ENCODE data around the gene B4GALT3.

The B4GALT3 gene

GRCh38 chr1:161171696-161172095, 5.6 kb downstream of the B4GALT3 start:
- Histone ChIP-seq H3K4me3 (ENCODE audit: extremely low read depth, insufficient read depth, low read length, poor library complexity, severe bottlenecking) (no peak overlapping the region), H3K27ac (ENCODE audit: low read depth, low read length, severe bottlenecking) (no peak overlapping the region), H3K9me3 (ENCODE audit: control insufficient read depth, low read length) (no peaks in the 10 kb centered on the region), H3K4me1 (ENCODE audit: control insufficient read depth, insufficient read depth, low read length, poor library complexity, severe bottlenecking) (peaks cover 6% of the 10 kb centered on the region), H3K36me3 (ENCODE audit: control insufficient read depth, insufficient read depth, low read length) (peaks cover 70% of the 10 kb centered on the region)
- WGBS, 2 experiments (ENCODE audit: insufficient coverage in 2 of 2), result 92 to 93% methylated on average over 10 to 11 of the region's 12 CpGs

GRCh38 chr1:161171191-161171590, 6.1 kb downstream of the B4GALT3 start:
- WGBS, 2 experiments (ENCODE audit: insufficient coverage in 2 of 2), result 80 to 89% methylated on average over 1 to 2 of the region's 5 CpGs
- Histone ChIP-seq H3K36me3 (ENCODE audit: control insufficient read depth, insufficient read depth, low read length) (peaks cover 70% of the 10 kb centered on the region), H3K27ac (ENCODE audit: low read depth, low read length, severe bottlenecking) (no peak overlapping the region), H3K9me3 (ENCODE audit: control insufficient read depth, low read length) (no peaks in the 10 kb centered on the region), H3K4me3 (ENCODE audit: extremely low read depth, insufficient read depth, low read length, poor library complexity, severe bottlenecking) (no peak overlapping the region), H3K4me1 (ENCODE audit: control insufficient read depth, insufficient read depth, low read length, poor library complexity, severe bottlenecking) (peaks cover 2% of the 10 kb centered on the region)

- 90 to 94% methylated on average over 7 of the region's 9 CpGs for WGBS, 2 experiments (ENCODE audit: insufficient coverage in 2 of 2)
- Histone ChIP-seq H3K4me1 (ENCODE audit: control insufficient read depth, insufficient read depth, low read length, poor library complexity, severe bottlenecking) (peaks cover 7% of the 10 kb centered on the region), H3K36me3 (ENCODE audit: control insufficient read depth, insufficient read depth, low read length) (peaks cover 56% of the 10 kb centered on the region), H3K9me3 (ENCODE audit: control insufficient read depth, low read length) (no peaks in the 10 kb centered on the region), H3K4me3 (ENCODE audit: extremely low read depth, insufficient read depth, low read length, poor library complexity, severe bottlenecking) (no peak overlapping the region), H3K27ac (ENCODE audit: low read depth, low read length, severe bottlenecking) (no peak overlapping the region)
Measured at GRCh38 chr1:161168906-161169305, 8.4 kb downstream of the B4GALT3 start.

DNA sequence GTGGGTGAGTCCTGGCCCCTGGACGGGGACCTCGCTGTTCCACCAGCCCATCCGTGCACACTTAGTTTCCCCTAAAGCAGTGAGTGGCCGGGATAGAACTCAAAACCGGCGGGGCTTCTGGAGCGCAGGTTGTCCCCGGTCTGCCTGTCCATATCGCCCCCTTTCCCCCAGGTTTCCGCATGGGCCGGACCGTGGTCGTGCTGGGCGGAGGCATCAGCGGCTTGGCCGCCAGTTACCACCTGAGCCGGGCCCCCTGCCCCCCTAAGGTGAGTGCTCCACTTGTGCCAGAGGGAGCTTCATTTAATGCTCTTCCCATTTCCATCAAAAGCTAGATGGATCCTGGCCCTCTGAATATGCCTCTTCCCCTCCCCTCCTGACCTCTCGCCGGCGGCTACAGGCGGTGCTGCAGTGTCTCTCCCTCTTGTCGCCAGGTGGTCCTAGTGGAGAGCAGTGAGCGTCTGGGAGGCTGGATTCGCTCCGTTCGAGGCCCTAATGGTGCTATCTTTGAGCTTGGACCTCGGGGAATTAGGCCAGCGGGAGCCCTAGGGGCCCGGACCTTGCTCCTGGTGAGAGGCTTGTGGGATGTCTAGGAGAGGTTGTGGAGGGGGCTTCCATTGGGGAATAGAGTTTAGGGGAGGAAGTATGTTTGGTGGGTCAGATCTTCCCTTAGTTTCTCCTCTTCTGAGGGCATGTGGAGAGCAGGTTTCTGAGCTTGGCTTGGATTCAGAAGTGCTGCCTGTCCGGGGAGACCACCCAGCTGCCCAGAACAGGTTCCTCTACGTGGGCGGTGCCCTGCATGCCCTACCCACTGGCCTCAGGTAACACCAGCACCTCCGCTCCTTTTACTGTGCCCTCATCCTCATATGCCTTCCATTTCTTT, 10.4 kb downstream of the B4GALT3 start:
- Histone ChIP-seq H3K27ac (ENCODE audit: low read depth, low read length, severe bottlenecking) (peak overlapping the region; percentile 23), H3K4me1 (ENCODE audit: control insufficient read depth, insufficient read depth, low read length, poor library complexity, severe bottlenecking) (peaks cover 7% of the 10 kb centered on the region), H3K9me3 (ENCODE audit: control insufficient read depth, low read length) (no peaks in the 10 kb centered on the region), H3K36me3 (ENCODE audit: control insufficient read depth, insufficient read depth, low read length) (peaks cover 54% of the 10 kb centered on the region), H3K4me3 (ENCODE audit: extremely low read depth, insufficient read depth, low read length, poor library complexity, severe bottlenecking) (peak overlapping the region; percentile 87)
- WGBS, 2 experiments (ENCODE audit: insufficient coverage in 2 of 2), result 9 to 11% methylated on average over 25 to 27 of the region's 33 CpGs

GRCh38 chr1:161165742-161166668, 11.3 kb downstream of the B4GALT3 start, which contains the start of gene PPOX:
Gene PPOX, plus strand, starts transcription at chr1:161166426. Its CDS starts 422 bp downstream, at chr1:161166848.
- WGBS, 2 experiments (ENCODE audit: insufficient coverage in 2 of 2), result 1% methylated on average over 39 to 43 of the region's 54 CpGs
- Histone ChIP-seq H3K4me3 (ENCODE audit: extremely low read depth, insufficient read depth, low read length, poor library complexity, severe bottlenecking) (peak within 1 kb of the TSS; percentile 87), H3K4me1 (ENCODE audit: control insufficient read depth, insufficient read depth, low read length, poor library complexity, severe bottlenecking) (peaks cover 7% of the 10 kb centered on the region), H3K36me3 (ENCODE audit: control insufficient read depth, insufficient read depth, low read length) (peaks cover 53% of the 10 kb centered on the region), H3K9me3 (ENCODE audit: control insufficient read depth, low read length) (no peaks in the 10 kb centered on the region), H3K27ac (ENCODE audit: low read depth, low read length, severe bottlenecking) (peak within 1 kb of the TSS; percentile 96)

DNA sequence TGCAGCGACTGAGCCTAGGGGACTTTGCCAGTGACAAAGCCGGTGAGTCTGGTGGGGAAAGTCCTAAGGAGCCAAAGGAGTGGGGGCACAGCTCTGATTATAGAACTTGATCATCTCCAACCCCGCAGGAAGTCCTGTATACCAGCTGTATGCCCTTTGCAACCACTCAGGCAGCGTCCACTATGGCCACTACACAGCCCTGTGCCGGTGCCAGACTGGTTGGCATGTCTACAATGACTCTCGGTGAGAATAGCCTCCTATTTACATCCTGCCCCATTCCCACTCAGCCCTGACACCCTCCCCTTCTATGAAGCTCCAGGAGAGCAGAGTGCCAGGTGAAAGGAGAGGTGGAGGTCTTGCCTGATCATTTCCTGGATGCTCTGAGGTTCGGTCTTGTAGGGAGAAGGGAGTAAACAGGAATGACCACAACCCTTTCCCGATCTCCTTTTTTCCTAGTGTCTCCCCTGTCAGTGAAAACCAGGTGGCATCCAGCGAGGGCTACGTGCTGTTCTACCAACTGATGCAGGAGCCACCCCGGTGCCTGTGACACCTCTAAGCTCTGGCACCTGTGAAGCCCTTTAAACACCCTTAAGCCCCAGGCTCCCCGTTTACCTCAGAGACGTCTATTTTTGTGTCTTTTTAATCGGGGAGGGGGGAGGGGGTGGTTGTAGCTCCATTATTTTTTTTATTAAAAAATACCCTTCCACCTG, 12.3 kb downstream of the B4GALT3 start:
- H3K36me3 ChIP-seq (ENCODE audit: control insufficient read depth, insufficient read depth, low read length), result peaks cover 50% of the 10 kb centered on the region
- no peaks in the 10 kb centered on the region for H3K9me3 ChIP-seq (ENCODE audit: control insufficient read depth, low read length)
- H3K27ac ChIP-seq (ENCODE audit: low read depth, low read length, severe bottlenecking), result peak overlapping the region; percentile 96
- H3K4me3 ChIP-seq (ENCODE audit: extremely low read depth, insufficient read depth, low read length, poor library complexity, severe bottlenecking), result peak overlapping the region; percentile 87
- peaks cover 10% of the 10 kb centered on the region for H3K4me1 ChIP-seq (ENCODE audit: control insufficient read depth, insufficient read depth, low read length, poor library complexity, severe bottlenecking)
- WGBS, 2 experiments (ENCODE audit: insufficient coverage in 2 of 2), result 96% methylated on average over 8 to 10 of the region's 14 CpGs

GRCh38 chr1:161163793-161164192, 13.5 kb downstream of the B4GALT3 start:
- H3K36me3 ChIP-seq (ENCODE audit: control insufficient read depth, insufficient read depth, low read length), result peaks cover 42% of the 10 kb centered on the region
- H3K4me3 ChIP-seq (ENCODE audit: extremely low read depth, insufficient read depth, low read length, poor library complexity, severe bottlenecking), result no peak overlapping the region
- 60 to 98% methylated on average over 1 to 5 of the region's 5 CpGs for WGBS, 2 experiments (ENCODE audit: insufficient coverage in 2 of 2)
- peaks cover 11% of the 10 kb centered on the region for H3K4me1 ChIP-seq (ENCODE audit: control insufficient read depth, insufficient read depth, low read length, poor library complexity, severe bottlenecking)
- H3K27ac ChIP-seq (ENCODE audit: low read depth, low read length, severe bottlenecking), result no peak overlapping the region
- H3K9me3 ChIP-seq (ENCODE audit: control insufficient read depth, low read length), result no peaks in the 10 kb centered on the region

GRCh38 chr1:161162806-161163205, 14.5 kb downstream of the B4GALT3 start:
- 100% methylated on average over 6 to 8 of the region's 10 CpGs for WGBS, 2 experiments (ENCODE audit: insufficient coverage in 2 of 2)
- H3K4me3 ChIP-seq (ENCODE audit: extremely low read depth, insufficient read depth, low read length, poor library complexity, severe bottlenecking), result no peak overlapping the region
- no peaks in the 10 kb centered on the region for H3K9me3 ChIP-seq (ENCODE audit: control insufficient read depth, low read length)
- peaks cover 11% of the 10 kb centered on the region for H3K4me1 ChIP-seq (ENCODE audit: control insufficient read depth, insufficient read depth, low read length, poor library complexity, severe bottlenecking)
- H3K36me3 ChIP-seq (ENCODE audit: control insufficient read depth, insufficient read depth, low read length), result peaks cover 48% of the 10 kb centered on the region
- no peak overlapping the region for H3K27ac ChIP-seq (ENCODE audit: low read depth, low read length, severe bottlenecking)

DNA sequence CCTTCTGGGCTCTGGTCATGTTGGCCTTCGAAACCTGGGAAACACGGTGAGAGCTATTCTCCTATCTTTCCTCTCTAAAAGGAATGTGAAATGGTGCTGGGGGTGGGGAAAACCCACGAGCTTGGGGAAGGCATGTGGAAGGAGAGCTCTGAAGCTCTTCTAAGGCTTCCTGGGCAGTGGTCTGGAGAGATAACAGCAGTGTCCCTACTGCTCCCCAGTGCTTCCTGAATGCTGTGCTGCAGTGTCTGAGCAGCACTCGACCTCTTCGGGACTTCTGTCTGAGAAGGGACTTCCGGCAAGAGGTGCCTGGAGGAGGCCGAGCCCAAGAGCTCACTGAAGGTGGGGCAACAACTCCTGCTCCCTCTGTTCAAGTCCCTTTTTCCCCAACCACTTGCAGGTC, 15.3 kb downstream of the B4GALT3 start:
- no peak overlapping the region for H3K4me3 ChIP-seq (ENCODE audit: extremely low read depth, insufficient read depth, low read length, poor library complexity, severe bottlenecking)
- H3K4me1 ChIP-seq (ENCODE audit: control insufficient read depth, insufficient read depth, low read length, poor library complexity, severe bottlenecking), result peaks cover 11% of the 10 kb centered on the region
- H3K9me3 ChIP-seq (ENCODE audit: control insufficient read depth, low read length), result no peaks in the 10 kb centered on the region
- H3K27ac ChIP-seq (ENCODE audit: low read depth, low read length, severe bottlenecking), result peak overlapping the region; percentile 31
- WGBS, 2 experiments (ENCODE audit: insufficient coverage in 2 of 2), result 88 to 90% methylated on average over 4 to 5 of the region's 7 CpGs
- H3K36me3 ChIP-seq (ENCODE audit: control insufficient read depth, insufficient read depth, low read length), result peaks cover 55% of the 10 kb centered on the region

GRCh38 chr1:161161652-161162051, 15.7 kb downstream of the B4GALT3 start:
- peaks cover 59% of the 10 kb centered on the region for H3K36me3 ChIP-seq (ENCODE audit: control insufficient read depth, insufficient read depth, low read length)
- H3K27ac ChIP-seq (ENCODE audit: low read depth, low read length, severe bottlenecking), result peak overlapping the region; percentile 31
- H3K4me3 ChIP-seq (ENCODE audit: extremely low read depth, insufficient read depth, low read length, poor library complexity, severe bottlenecking), result no peak overlapping the region
- 91 to 92% methylated on average over 4 to 5 of the region's 5 CpGs for WGBS, 2 experiments (ENCODE audit: insufficient coverage in 2 of 2)
- no peaks in the 10 kb centered on the region for H3K9me3 ChIP-seq (ENCODE audit: control insufficient read depth, low read length)
- H3K4me1 ChIP-seq (ENCODE audit: control insufficient read depth, insufficient read depth, low read length, poor library complexity, severe bottlenecking), result peaks cover 11% of the 10 kb centered on the region

Measured in mesodermal cell (in vitro differentiated cells).